Glutamatergic neuron (in vitro differentiated cells): ENCODE results near the gene BABAM2. TPM values are rescaled to one million over a fixed set of nuclear protein-coding genes. Genes with fewer than 3 reads are reported as not detected.
"Not testable (repeated sequence)": the region's sequence is repeated elsewhere in the genome, so short reads cannot be mapped to it uniquely, and the experiment has no call there.

Experiments
- DNase-seq: peaks from one replicate; pipeline ENCODE4 v3.0.0; 2022
- H3K27ac Mint-ChIP-seq: one replicate; pipeline ENCODE4 v1.8.0; 2020; ENCODE audit warnings: mild to moderate bottlenecking, mixed read lengths, inconsistent platforms; ENCODE audit not compliant: unreplicated experiment
- H3K27me3 Mint-ChIP-seq: one replicate; pipeline ENCODE4 v1.8.0; 2020; ENCODE audit warnings: mild to moderate bottlenecking, moderate library complexity, mixed read lengths, inconsistent platforms; ENCODE audit not compliant: unreplicated experiment
- H3K36me3 Mint-ChIP-seq: one replicate; pipeline ENCODE4 v1.8.0; 2020; ENCODE audit warnings: mild to moderate bottlenecking, mixed read lengths, inconsistent platforms; ENCODE audit not compliant: unreplicated experiment
- H3K4me1 Mint-ChIP-seq: one replicate; pipeline ENCODE4 v1.8.0; 2020; ENCODE audit warnings: mild to moderate bottlenecking, low read depth, mixed read lengths, inconsistent platforms; ENCODE audit not compliant: unreplicated experiment
- H3K4me3 Mint-ChIP-seq: one replicate; pipeline ENCODE4 v1.8.0; 2020; ENCODE audit warnings: mild to moderate bottlenecking, mixed read lengths, inconsistent platforms; ENCODE audit not compliant: unreplicated experiment
- H3K9me3 Mint-ChIP-seq: one replicate; pipeline ENCODE4 v1.8.0; 2020; ENCODE audit warnings: mild to moderate bottlenecking, moderate library complexity, mixed read lengths, inconsistent platforms; ENCODE audit not compliant: unreplicated experiment
- total RNA-seq: library from RNA; stranded (reverse); fragmentation: NEBNext Ultra II Directional; extraction: Animal tissue kit (Norgen Biotek cat#: 25700); gene quantifications from one replicate; pipeline ENCODE4 v1.2.1, GENCODE V29; 2021; ENCODE audit not compliant: unreplicated experiment
- TF ChIP-seq, protein P1 (sequence below): fragments of 200-600 bp; sonication (generic); IDR thresholded peaks from one replicate; pipeline ENCODE4 v1.5.0; 2021; ENCODE audit not compliant: partially characterized antibody, unreplicated experiment

Gene BABAM2
- total RNA-seq, 1 donor from 2014 or later = 29.9 TPM

DNA sequence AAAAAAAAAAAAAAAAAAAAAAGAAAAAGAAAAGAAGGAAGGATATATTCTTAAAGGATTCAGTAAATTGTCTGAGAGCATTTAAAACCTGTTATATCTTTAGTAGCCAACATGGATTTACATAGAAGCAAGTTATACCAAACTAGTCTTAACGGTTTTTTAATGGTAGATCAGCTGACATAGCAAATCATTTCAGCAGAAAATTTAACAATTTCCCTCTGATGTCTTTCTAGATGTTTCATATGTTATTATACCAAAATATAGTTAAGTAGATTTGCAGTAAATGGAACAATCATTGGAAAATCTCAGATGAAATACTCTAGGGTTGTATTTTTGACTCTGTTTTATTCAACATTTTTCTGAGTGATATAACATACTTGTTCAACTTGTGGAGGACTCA is 72.9 kb downstream of the BABAM2 start:
- H3K4me1 Mint-ChIP-seq = no peaks in the 10 kb centered on the region
- no peak overlapping the region for H3K4me3 Mint-ChIP-seq
- no peaks in the 10 kb centered on the region for H3K27me3 Mint-ChIP-seq
- DNase-seq = no peak
- TF ChIP-seq, protein P1, sequence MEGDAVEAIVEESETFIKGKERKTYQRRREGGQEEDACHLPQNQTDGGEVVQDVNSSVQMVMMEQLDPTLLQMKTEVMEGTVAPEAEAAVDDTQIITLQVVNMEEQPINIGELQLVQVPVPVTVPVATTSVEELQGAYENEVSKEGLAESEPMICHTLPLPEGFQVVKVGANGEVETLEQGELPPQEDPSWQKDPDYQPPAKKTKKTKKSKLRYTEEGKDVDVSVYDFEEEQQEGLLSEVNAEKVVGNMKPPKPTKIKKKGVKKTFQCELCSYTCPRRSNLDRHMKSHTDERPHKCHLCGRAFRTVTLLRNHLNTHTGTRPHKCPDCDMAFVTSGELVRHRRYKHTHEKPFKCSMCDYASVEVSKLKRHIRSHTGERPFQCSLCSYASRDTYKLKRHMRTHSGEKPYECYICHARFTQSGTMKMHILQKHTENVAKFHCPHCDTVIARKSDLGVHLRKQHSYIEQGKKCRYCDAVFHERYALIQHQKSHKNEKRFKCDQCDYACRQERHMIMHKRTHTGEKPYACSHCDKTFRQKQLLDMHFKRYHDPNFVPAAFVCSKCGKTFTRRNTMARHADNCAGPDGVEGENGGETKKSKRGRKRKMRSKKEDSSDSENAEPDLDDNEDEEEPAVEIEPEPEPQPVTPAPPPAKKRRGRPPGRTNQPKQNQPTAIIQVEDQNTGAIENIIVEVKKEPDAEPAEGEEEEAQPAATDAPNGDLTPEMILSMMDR = no peak
- H3K27ac Mint-ChIP-seq = no peak overlapping the region
- no peaks in the 10 kb centered on the region for H3K9me3 Mint-ChIP-seq
- peaks cover 9% of the 10 kb centered on the region for H3K36me3 Mint-ChIP-seq

- Mint-ChIP-seq H3K27ac (no peak overlapping the region), H3K36me3 (peaks cover 13% of the 10 kb centered on the region), H3K27me3 (no peaks in the 10 kb centered on the region), H3K4me3 (no peak overlapping the region), H3K9me3 (no peaks in the 10 kb centered on the region), H3K4me1 (no peaks in the 10 kb centered on the region)
- TF ChIP-seq, protein P1 = no peak
- no peak for DNase-seq
Measured at GRCh38 chr2:27964067-27964466, 73.5 kb downstream of the BABAM2 start.

DNA sequence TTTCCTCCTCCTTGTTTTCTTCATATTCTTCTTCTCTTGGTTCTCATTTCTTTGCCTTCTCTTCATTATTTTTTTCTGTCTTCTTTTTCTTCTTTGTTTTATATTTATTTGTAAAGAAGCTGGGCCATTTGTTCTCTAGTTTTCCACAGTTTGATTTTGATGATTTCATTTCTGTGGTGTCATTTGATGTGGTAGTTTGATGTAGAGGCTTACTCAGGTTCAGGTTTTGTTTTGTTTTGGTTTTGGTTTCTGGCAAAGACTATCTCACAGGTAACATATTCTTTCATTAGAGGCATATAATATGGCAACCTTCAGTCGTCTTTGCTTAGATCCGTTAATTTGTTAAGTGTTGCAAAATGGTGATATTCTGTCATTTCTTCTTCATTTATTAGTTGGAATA is 75.3 kb downstream of the BABAM2 start:
- Mint-ChIP-seq H3K27ac (no peak overlapping the region), H3K27me3 (no peaks in the 10 kb centered on the region), H3K4me1 (no peaks in the 10 kb centered on the region), H3K9me3 (peaks cover 2% of the 10 kb centered on the region), H3K4me3 (no peak overlapping the region), H3K36me3 (peaks cover 19% of the 10 kb centered on the region)
- TF ChIP-seq, protein P1 = no peak
- no peak for DNase-seq

DNA sequence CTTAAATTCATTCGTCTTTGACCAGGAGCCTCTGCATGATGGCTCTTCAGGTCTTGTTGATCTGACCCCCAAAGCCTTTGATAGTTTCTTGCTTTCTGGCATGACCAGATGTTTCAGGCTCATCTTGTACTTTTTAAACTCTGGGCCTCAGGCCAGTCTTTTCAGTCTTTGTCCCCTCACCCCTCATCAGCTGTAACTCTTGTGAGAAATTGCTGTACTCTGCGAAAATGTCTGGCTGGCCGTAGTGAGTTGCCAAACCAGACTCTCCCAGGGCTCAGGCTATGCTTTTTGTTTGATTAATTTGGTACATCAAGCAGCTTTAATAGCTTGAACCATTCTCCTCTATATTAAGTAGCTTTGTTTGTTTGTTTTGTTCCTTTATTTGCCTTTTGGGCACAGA is 75.9 kb downstream of the BABAM2 start:
- Mint-ChIP-seq H3K4me3 (no peak overlapping the region), H3K36me3 (peaks cover 19% of the 10 kb centered on the region), H3K27ac (no peak overlapping the region), H3K9me3 (peaks cover 2% of the 10 kb centered on the region), H3K4me1 (no peaks in the 10 kb centered on the region), H3K27me3 (no peaks in the 10 kb centered on the region)
- no peak for DNase-seq
- TF ChIP-seq, protein P1 = no peak

- Mint-ChIP-seq H3K27ac (peak overlapping the region; percentile 4), H3K9me3 (peaks cover 2% of the 10 kb centered on the region), H3K4me3 (no peak overlapping the region), H3K4me1 (no peaks in the 10 kb centered on the region), H3K27me3 (no peaks in the 10 kb centered on the region), H3K36me3 (peaks cover 19% of the 10 kb centered on the region)
- TF ChIP-seq, protein P1 = no peak
- no peak for DNase-seq
Measured at GRCh38 chr2:27967076-27967475, 76.5 kb downstream of the BABAM2 start.

DNA sequence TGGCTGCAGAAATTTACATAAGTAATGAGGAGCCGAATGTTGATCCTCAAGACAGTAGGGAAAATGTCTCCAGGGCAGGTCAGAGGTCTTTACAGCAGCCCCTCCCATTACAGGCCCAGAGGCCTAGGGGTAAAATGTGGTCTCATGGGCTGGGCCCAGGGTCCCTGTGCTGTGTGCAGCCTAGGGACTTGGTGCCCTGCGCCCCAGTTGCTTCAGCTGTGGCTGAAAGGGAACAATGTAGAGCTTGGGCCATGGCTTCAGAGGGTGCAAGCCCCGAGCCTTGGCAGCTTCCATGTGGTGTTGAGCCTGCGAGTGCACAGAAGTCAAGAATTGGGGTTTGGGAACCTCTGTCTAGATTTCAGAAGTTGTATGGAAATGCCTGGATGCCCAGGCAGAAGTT is 77.5 kb downstream of the BABAM2 start:
- not testable (repeated sequence) for H3K27me3 Mint-ChIP-seq, H3K4me1 Mint-ChIP-seq, H3K4me3 Mint-ChIP-seq, DNase-seq, H3K27ac Mint-ChIP-seq, H3K9me3 Mint-ChIP-seq
- H3K36me3 Mint-ChIP-seq = peaks cover 19% of the 10 kb centered on the region

- H3K4me3 Mint-ChIP-seq, DNase-seq, H3K27me3 Mint-ChIP-seq, H3K27ac Mint-ChIP-seq, H3K4me1 Mint-ChIP-seq, H3K9me3 Mint-ChIP-seq: not testable (repeated sequence)
- peaks cover 19% of the 10 kb centered on the region for H3K36me3 Mint-ChIP-seq
Measured at GRCh38 chr2:27968957-27969356, 78.4 kb downstream of the BABAM2 start.
